Stimulated activated CD8-positive, alpha-beta memory T cell treated with anti-CD3 and anti-CD28 coated beads, Interleukin-4, amount 100 ng/mL, for 48 hours (primary cell): ENCODE data around the gene JUP.
A peak's percentile ranks its signal among the peaks of the same experiment; 100 is the strongest.

Source experiments
- DNase-seq: peaks from one replicate; pipeline ENCODE4 v3.0.0-alpha.2; 2020

The JUP gene

DNA sequence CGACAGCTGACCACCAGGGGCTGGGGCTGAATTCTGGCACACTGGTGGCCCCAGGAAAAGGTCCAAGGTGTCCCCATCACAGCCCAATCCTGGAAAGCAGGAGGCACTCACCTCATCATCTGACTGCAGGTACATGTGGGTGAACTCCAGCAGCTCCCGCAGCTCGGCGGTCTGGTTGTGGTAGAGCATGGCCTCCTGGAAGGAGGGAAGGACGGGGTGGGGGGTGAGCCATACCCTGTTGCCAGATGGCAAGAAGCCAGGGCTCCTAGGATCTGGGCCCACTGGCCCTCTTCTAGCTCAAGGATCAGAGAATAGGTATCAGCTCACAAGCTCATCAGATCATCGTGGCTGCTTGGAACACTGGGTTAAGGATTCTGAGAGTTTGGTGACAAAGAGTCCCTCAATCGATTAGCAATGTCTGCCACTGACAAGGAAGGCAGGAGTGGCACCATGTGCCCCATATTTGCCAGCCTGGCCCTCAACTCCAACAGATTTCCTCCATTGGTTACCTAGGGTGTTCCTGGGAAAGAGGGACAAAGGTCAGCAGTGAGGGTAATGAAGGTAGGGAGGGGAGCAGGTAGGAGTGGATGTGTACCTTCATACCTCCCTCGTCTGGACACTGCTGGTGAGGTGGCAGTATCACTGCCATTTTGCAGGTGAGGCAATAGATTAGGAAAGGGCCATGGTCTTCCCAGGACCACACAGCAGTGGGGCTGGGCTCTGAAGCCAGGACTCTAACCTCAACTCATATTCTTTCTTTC is 20.4 kb upstream of the JUP start:
- DNase-seq: no peak

- DNase-seq: no peak
Observed at GRCh38 chr17:41803049-41804020, 16.8 kb upstream of the JUP start.

GRCh38 chr17:41801374-41802271 is 15.1 kb upstream of the JUP start:
- peak; percentile 89 for DNase-seq

DNA sequence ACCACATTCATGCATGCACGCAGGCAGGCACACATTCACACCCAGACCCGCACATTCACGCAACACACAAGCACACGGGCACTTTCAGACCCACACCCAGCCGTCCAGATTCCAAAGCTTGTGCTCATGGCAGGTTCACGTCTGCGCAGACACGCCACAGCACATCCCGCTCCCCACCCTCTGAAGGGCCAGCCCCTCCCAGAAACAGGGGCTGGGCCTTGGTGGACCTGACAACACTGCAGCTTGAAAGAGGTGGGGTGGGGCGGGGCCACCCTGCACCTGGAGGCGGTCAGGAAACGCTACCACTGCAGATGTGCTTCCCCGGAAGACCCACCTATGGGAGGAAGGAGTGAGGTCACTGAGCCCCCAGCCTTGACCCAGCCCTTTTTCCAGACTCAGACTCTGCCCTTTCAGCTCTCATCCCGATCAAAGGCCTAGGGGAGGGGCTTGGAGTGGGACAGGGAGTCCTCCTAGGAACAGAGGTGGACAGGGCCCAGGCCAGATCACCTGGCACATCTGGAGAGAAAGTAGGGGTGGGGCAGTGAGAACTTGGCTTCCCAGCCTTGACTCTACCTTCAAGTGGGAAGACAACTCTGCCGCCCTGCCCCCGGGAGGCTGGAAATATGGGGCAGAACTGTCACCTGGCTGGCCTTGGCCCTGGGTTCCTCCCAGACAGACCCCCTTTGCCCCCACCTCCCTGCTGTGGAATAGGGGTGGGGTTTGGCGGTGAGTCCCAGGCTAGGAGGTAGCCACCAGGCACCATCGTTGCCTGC is 14.3 kb upstream of the JUP start:
- DNase-seq: no peak

DNA sequence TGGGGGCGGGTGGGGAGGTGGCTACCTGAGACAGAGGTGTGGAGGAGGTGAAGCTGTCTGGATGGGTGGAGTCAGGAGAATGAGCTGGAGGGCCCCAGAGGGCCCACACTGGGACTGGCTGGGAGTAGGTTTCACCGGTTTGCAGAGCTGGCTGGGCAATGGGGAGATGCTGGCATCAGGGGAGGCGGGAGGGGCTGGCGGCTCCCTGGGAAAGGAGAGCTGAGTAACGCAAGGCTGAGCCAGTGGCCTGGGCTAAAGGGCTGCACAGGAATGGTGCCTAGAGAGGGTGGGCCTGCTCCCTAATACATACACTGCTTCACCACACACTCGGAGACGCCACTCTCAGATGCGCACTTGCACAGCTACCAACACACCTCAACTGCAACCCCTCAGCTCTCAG is 12.9 kb upstream of the JUP start:
- DNase-seq: no peak

GRCh38 chr17:41797377-41797776 is 10.9 kb upstream of the JUP start:
- no peak for DNase-seq

DNA sequence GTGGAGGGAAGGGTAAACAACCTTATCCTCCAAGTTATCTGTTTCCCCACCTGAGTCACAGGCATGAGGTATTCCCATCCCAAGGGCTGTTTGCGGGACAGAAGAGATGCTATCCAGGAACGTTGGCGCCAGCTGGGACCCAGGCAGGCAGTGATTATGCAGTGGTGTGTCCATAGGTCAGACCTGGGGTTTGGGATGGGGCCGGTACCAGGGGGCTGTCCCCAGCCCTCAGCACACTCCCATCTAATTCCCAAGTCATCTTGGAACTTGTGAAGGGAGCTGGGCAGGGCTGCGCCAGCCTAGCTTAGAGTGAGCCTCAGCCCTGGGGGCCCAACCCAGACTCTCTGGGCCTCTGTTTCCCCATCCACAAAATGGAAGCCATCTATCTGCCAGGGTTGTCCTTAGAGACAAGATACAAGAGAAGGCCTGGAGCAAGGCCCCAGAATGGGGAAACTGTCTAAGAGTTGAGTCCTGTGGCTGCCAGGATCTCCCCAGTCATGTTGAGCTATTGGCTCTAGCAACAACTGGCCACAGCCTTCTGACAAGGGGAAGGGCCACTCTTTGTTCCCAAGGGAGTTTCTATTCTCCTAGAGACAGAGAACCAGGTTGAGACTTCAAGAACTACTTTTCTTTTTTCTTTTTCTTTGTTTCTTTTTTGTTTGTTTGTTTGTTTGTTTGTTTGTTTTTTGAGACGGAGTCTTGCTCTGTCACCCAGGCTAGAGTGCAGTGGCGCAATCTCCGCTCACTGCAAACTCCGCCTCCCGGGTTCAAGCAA is 9.8 kb upstream of the JUP start:
- no peak for DNase-seq

GRCh38 chr17:41794540-41794975 is 8.0 kb upstream of the JUP start:
- DNase-seq: no peak

GRCh38 chr17:41793784-41794539 is 7.5 kb upstream of the JUP start:
- no peak for DNase-seq

- no peak for DNase-seq
Observed at GRCh38 chr17:41792845-41793783, 6.6 kb upstream of the JUP start.

- no peak for DNase-seq
Observed at GRCh38 chr17:41787021-41787418, 509 bp upstream of the JUP start.

GRCh38 chr17:41785859-41786226 is 668 bp downstream of the JUP start:
- no peak for DNase-seq

- DNase-seq: no peak
Observed at GRCh38 chr17:41785091-41785858, 1.2 kb downstream of the JUP start.

DNA sequence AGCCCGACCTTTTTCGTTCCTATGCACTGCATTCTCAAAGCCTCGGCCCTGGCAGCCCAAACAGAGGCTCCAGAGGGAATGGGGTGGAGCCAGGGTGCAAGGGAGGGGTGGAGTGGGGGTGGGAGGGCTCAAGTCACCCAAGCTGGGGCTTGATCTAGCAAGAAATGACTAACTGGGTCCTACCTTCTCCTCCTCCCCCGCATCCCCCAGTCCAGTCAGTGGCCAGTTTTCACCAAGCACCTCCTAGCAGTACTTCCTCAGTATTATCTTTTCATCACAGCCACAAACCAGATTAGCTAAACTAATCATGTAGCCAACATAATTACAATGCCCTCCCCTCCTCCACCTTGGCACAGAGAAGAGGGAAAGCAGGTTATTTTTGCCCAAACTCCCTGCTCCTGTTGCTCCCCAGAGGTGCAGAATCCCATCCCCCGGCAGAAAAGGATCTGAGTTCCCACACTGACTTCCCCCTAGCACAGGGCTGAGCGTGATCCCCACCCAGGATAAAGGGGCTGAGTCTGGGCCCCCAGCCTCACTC is 2.2 kb downstream of the JUP start:
- DNase-seq: no peak

DNA sequence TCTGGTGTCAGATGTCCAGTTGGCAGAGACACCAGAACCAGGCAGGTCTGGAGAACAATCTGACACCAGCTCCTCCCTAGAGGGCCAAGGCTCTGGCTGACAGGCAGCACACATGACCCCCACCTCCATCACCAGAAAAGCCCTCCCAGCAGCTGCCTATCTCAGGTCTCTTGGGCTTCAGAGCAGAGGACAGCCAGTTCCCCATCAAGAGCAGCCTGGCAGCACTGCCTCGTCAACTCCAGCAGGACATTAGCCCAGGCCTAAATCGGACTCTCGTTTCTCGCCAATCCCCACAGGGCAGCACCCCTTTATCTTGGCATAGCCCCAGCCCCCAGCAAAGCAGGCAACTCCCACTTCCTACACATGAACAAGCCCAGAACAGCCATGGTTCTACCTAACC is 4.4 kb downstream of the JUP start:
- DNase-seq: no peak

GRCh38 chr17:41781404-41782110 is 5.0 kb downstream of the JUP start:
- DNase-seq: no peak

DNA sequence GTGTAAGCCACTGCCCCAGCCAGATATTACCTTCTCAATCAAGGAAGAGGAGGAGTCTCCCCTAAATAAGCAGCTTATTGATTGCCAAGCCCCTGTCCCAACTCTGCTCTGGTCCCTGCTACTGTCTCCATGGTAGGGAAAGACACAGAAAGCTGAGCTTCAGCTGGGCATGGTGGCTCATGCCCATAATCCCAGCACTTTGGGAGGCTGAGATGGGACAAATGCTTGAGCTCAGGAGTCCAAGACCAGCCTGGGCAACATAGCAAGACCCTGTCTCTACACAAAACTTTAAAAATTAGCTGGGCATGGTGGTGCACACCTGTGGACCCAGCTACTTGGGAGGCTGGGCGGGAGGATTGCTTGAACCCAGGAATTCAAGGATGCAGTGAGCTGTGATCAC is 6.6 kb downstream of the JUP start:
- no peak for DNase-seq
